Transverse colon (tissue), 4 donors: ENCODE data around the gene RELT.

Source experiments
- CTCF ChIP-seq, 5 experiments: fragments of 200-600 bp in 3 of 5; fragments of 450-650 bp in 2 of 5; sonication (generic) in 3 of 5; IDR thresholded peaks; 1 replicate in 2 of 5; 2 replicates in 3 of 5; pipeline ENCODE4 v1.5.1; 2016 to 2017; ENCODE audit warnings: antibody characterized with exemption in 5 of 5, inconsistent platforms in 3 of 5, mild to moderate bottlenecking in 2 of 5, moderate library complexity in 1 of 5
- EP300 ChIP-seq: sonication (generic); formaldehyde crosslinking; IDR thresholded peaks from one replicate; pipeline ENCODE4 v1.6.1; 2017; ENCODE audit warnings: antibody characterized with exemption, low read depth
- POLR2A ChIP-seq: fragments of 450-650 bp; IDR thresholded peaks from one replicate; pipeline ENCODE4 v1.6.1; 2016; ENCODE audit warnings: antibody characterized with exemption, mild to moderate bottlenecking, moderate library complexity
- POLR2AphosphoS5 ChIP-seq, 3 donors: sonication (generic); formaldehyde crosslinking; IDR thresholded peaks; one replicate each; pipeline ENCODE4 v1.6.1; 2016; ENCODE audit warnings: antibody characterized with exemption in 3 of 3

GRCh38 chr11:73366953-73367352 is 9.2 kb upstream of the RELT start:
- TF ChIP-seq CTCF (IDR thresholded peaks at IDR 0.05), result no peak
- no peak for TF ChIP-seq POLR2A
- no peak for TF ChIP-seq EP300
- no peak for TF ChIP-seq POLR2AphosphoS5 (IDR thresholded peaks at IDR 0.05)
